GM19023 (cell line): Measurements from ENCODE around the gene HES7.

Experiments used
- ATAC-seq: cut with Tn5 transposase; IDR thresholded peaks from one replicate; pipeline ENCODE4 v1.9.1; 2021; ENCODE audit warnings: mild to moderate bottlenecking, moderate library complexity; ENCODE audit not compliant: unreplicated experiment

Gene HES7

GRCh38 chr17:8075574-8076342 is 48.1 kb downstream of the HES7 start:
- no peak for ATAC-seq

- ATAC-seq, result no peak
These were observed 48.8 kb downstream of the HES7 start for GRCh38 chr17:8075081-8075480.

DNA sequence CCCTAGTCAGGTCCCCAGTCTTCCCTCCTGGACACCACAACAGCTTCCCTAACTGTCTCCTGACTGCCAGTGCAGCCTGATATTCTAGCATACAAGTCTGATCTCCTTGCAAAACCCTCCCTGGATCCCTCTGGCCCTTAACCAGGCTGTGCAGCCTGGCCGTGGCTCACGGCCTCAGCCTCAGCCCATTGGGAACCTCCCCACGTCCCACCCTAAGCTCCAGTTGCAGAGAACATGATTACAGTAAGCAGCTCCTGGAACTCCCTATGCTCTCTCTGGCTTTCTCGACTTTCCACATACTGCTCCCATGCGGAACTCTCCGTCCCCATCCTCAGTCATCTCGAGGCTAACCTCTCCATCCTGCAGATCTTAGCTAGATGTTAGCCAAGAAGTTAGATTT is 49.4 kb downstream of the HES7 start:
- ATAC-seq, result no peak

DNA sequence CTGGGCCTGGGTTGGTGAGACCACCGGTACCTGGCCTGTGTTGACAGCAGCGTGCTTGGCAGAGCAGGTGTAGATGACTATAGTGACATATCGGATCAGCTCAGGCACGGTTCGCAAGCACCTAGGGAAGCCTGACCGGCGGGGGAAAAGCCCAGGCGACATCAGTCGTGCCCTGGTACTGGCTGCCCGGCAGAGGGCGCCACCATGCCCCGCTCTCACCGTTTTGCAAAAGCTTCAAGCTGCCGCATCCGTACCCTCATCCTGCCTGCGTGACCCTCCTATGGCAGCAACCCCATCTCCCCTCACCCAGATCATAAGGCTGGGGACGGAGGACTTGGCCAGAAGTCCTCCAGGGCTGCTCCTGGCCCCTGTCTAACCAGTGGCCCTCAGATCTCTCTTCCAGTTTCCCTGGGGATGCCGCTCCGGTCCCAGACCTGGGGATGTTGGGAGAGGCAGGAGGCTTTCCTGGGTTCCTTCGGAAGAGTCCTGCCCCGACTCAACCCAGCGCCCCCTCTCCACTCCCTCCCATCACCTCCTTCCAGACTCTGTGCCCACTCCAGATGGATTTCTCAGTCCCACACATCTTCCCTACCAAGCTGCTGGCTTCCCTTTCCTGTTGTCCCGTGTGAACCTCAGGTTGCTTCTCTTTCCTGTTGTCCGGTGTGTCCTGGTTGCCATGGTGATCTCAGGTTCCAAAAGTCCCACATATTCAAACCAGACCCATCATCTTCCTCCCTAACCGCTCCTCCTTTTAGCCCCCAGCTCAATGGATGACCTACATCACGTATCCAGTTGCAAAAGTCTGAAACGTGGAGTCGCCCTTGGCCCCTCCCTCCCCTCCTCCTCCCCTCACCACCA is 50.0 kb downstream of the HES7 start:
- no peak for ATAC-seq

DNA sequence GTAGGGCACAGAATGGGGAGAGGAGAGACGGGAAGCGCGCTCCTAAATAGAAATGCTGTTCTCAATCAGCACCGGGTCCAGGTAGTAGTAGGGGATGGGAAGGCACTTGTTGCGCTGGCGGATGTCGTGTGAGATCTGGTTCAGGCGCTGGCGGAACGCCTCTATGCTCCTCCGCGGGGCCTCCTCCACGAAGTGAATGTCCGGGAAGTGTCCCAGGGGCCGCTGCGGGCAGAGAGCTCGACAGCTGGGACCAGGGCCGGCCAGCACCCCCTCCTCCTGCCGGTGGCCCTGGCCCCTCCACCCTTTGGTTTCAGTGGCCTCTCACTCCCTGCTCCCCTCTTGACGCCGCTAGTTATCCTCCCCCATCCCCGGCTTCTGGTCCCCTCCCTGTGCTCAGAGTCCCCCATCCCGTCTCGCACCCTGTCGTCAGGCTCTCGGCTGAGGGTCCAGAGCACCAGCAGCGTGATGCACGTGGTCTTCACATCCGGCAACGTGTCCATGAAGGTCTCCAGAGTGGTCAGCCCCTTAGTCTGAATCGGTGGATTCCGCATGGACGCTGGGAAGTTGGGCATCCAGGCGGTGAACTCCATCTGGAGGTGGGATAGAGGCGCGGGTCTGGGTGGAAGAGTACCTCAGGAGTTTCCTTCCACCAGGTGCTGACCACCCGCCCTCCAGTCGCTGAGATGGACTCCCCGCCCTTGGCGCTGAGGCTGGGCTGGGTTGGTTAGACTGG is 51.0 kb downstream of the HES7 start:
- no peak for ATAC-seq

DNA sequence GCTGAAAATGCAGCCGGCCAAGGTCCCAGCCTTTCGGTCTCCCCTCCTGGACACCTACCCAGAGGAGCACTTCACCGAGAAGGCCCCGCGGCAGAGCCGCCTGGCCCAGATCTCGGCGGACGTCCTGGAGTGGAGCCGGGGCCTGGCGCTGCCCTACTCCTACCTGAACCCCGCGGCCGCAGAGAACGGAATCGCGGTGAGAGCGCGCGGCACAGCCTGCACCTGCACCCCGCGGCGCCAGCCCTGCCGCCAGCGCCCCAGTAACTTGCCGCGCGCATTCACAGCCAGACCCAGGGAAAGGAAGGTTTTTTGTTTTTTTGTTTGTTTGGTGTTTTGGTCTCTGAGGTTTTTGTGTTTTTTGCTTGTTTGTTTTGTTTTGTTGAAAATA is 51.6 kb downstream of the HES7 start:
- ATAC-seq, result no peak

GRCh38 chr17:8071496-8071895 is 52.4 kb downstream of the HES7 start:
- no peak for ATAC-seq
